Measurements from ENCODE around the gene LDB3.

Gene LDB3

GRCh38 chr10:86665868-86666267, 2.4 kb upstream of the LDB3 start:
- no peak for DNase-seq

- DNase-seq: peak; percentile 39
Observed at GRCh38 chr10:86666538-86666937, 1.8 kb upstream of the LDB3 start.

- DNase-seq: no peak
Observed at GRCh38 chr10:86667421-86668181, 710 bp upstream of the LDB3 start.

GRCh38 chr10:86670290-86670811, 2.0 kb downstream of the LDB3 start:
- no peak for DNase-seq

- no peak for DNase-seq
Observed at GRCh38 chr10:86670876-86671275, 2.6 kb downstream of the LDB3 start.

- DNase-seq: no peak
Observed at GRCh38 chr10:86671419-86671818, 3.1 kb downstream of the LDB3 start.

- DNase-seq: peak; percentile 53
Observed at GRCh38 chr10:86671985-86672710, 3.8 kb downstream of the LDB3 start.

- peak; percentile 85 for DNase-seq
Observed at GRCh38 chr10:86673216-86673826, 5.0 kb downstream of the LDB3 start.

- DNase-seq: peak; percentile 96
Observed at GRCh38 chr10:86673827-86674581, 5.7 kb downstream of the LDB3 start.

- DNase-seq: no peak
Observed at GRCh38 chr10:86674912-86675311, 6.6 kb downstream of the LDB3 start.

- DNase-seq: no peak
Observed at GRCh38 chr10:86677374-86677773, 9.1 kb downstream of the LDB3 start.

GRCh38 chr10:86678999-86679792, 10.9 kb downstream of the LDB3 start:
- DNase-seq: no peak

- no peak for DNase-seq
Observed at GRCh38 chr10:86681047-86681446, 12.7 kb downstream of the LDB3 start.

- DNase-seq: no peak
Observed at GRCh38 chr10:86681722-86682386, 13.5 kb downstream of the LDB3 start.

GRCh38 chr10:86682675-86683074, 14.4 kb downstream of the LDB3 start:
- DNase-seq: no peak

- DNase-seq: peak; percentile 72
Observed at GRCh38 chr10:86684331-86685097, 16.2 kb downstream of the LDB3 start.

GRCh38 chr10:86685416-86685815, 17.1 kb downstream of the LDB3 start:
- DNase-seq: no peak

GRCh38 chr10:86685893-86686632, 17.8 kb downstream of the LDB3 start:
- no peak for DNase-seq

- DNase-seq: no peak
Observed at GRCh38 chr10:86686972-86687371, 18.7 kb downstream of the LDB3 start.

GRCh38 chr10:86687750-86688149, 19.4 kb downstream of the LDB3 start:
- DNase-seq: no peak

All from NCI-H82 (cell line).